Measurements from ENCODE around the gene CEP126.
"Not testable (repeated sequence)": the region's sequence is repeated elsewhere in the genome, so short reads cannot be mapped to it uniquely, and the experiment has no call there.

Gene CEP126

GRCh38 chr11:101931692-101932091 lies 16.9 kb downstream of the CEP126 start:
- Histone ChIP-seq H3K36me3 (ENCODE audit: control insufficient read depth in 2 of 2, insufficient read depth in 2 of 2, low read length in 2 of 2) (no peaks in the 10 kb centered on the region), H3K4me1 (ENCODE audit: control insufficient read depth, insufficient read depth, low read length) (no peaks in the 10 kb centered on the region), H3K27me3 (ENCODE audit: control insufficient read depth in 1 of 2, insufficient read depth in 2 of 2, low read length in 2 of 2) (no peaks in the 10 kb centered on the region), H3K9me3 (ENCODE audit: control insufficient read depth in 2 of 2, low read length in 2 of 2) (peaks cover 0 to 4% of the 10 kb centered on the region in 2 donors), H3K27ac (ENCODE audit: low read length) (no peak overlapping the region), H3K9ac (ENCODE audit: low read length in 2 of 2) (no peak overlapping the region), H3K4me3 (ENCODE audit: low read length in 2 of 2) (no peak overlapping the region)

DNA sequence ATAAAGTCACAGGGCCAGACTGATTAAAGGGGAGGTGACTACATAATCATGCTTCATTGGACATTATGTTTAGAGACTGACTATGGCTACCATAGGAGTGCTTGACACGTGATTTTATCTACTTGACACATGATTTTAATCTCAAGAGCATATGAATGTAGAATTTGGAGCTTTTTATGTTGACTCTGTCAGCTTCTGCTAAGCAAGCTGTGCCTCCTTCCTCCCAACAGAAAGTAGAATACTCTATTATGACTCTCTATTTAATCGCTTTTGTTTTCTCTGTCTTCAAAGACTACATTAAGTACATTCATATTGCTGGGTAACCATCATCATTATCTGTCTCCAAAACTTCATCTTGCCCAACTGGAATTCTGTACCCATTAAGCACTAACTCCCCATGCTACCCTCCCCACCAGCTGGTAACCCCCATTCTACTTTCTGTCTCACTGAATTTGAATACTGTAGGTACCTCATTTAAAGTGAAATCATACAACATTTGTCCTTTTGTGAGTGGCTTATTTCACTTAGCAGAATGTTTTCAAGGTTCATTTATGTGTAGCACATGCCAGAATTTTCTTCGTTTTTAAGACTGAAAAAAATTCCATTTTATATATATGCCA lies 26.2 kb downstream of the CEP126 start:
- H3K9ac ChIP-seq (ENCODE audit: low read length in 2 of 2), result no peak overlapping the region
- no peaks in the 10 kb centered on the region for H3K9me3 ChIP-seq (ENCODE audit: control insufficient read depth in 2 of 2, low read length in 2 of 2)
- H3K27me3 ChIP-seq (ENCODE audit: control insufficient read depth in 1 of 2, insufficient read depth in 2 of 2, low read length in 2 of 2), result no peaks in the 10 kb centered on the region
- H3K36me3 ChIP-seq (ENCODE audit: control insufficient read depth in 2 of 2, insufficient read depth in 2 of 2, low read length in 2 of 2), result no peaks in the 10 kb centered on the region
- H3K4me1 ChIP-seq (ENCODE audit: control insufficient read depth, insufficient read depth, low read length), result no peaks in the 10 kb centered on the region
- H3K4me3 ChIP-seq (ENCODE audit: low read length in 2 of 2), result no peak overlapping the region
- no peak overlapping the region for H3K27ac ChIP-seq (ENCODE audit: low read length)

GRCh38 chr11:101944923-101945322 lies 30.1 kb downstream of the CEP126 start:
- no peak overlapping the region for H3K27ac ChIP-seq (ENCODE audit: low read length)
- H3K9me3 ChIP-seq (ENCODE audit: control insufficient read depth in 2 of 2, low read length in 2 of 2), result no peaks in the 10 kb centered on the region
- no peak overlapping the region for H3K4me3 ChIP-seq (ENCODE audit: low read length in 2 of 2)
- no peaks in the 10 kb centered on the region for H3K36me3 ChIP-seq (ENCODE audit: control insufficient read depth in 2 of 2, insufficient read depth in 2 of 2, low read length in 2 of 2)
- no peak overlapping the region for H3K9ac ChIP-seq (ENCODE audit: low read length in 2 of 2)
- H3K4me1 ChIP-seq (ENCODE audit: control insufficient read depth, insufficient read depth, low read length), result no peaks in the 10 kb centered on the region
- no peaks in the 10 kb centered on the region for H3K27me3 ChIP-seq (ENCODE audit: control insufficient read depth in 1 of 2, insufficient read depth in 2 of 2, low read length in 2 of 2)

- Histone ChIP-seq H3K9ac (ENCODE audit: low read length in 2 of 2) (no peak overlapping the region), H3K36me3 (ENCODE audit: control insufficient read depth in 2 of 2, insufficient read depth in 2 of 2, low read length in 2 of 2) (no peaks in the 10 kb centered on the region), H3K4me1 (ENCODE audit: control insufficient read depth, insufficient read depth, low read length) (no peaks in the 10 kb centered on the region), H3K9me3 (ENCODE audit: control insufficient read depth in 2 of 2, low read length in 2 of 2) (no peaks in the 10 kb centered on the region), H3K27ac (ENCODE audit: low read length) (no peak overlapping the region), H3K27me3 (ENCODE audit: control insufficient read depth in 1 of 2, insufficient read depth in 2 of 2, low read length in 2 of 2) (no peaks in the 10 kb centered on the region), H3K4me3 (ENCODE audit: low read length in 2 of 2) (no peak overlapping the region)
Measured at GRCh38 chr11:101945448-101945847, 30.6 kb downstream of the CEP126 start.

DNA sequence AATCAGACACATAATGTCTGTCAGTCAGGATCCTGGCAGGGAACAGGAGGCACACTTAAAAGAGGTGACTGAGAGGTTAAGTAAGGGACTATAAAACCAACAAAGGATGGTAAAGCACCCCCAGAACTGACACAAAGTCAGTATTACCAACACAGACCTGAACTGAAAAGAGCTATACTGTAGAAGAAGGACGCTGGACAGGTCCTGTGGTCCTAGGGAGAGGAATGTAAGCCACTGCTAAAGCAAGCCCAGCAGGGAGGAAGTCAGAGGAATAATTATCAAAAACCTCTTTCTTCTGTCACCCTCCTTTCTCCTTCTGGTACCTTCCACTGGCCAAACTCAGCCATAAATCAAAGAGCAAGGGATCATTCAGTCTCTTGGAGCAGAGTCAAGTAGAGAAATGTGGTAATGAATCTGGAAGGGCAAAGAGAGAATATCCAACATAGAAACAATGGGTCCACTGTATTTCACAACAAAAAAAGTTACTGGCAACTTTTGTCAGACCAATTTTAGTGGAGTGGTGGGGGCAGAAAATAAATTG lies 34.9 kb downstream of the CEP126 start:
- Histone ChIP-seq H3K4me1 (ENCODE audit: control insufficient read depth, insufficient read depth, low read length) (no peaks in the 10 kb centered on the region), H3K9ac (ENCODE audit: low read length in 2 of 2) (no peak overlapping the region), H3K9me3 (ENCODE audit: control insufficient read depth in 2 of 2, low read length in 2 of 2) (no peaks in the 10 kb centered on the region), H3K36me3 (ENCODE audit: control insufficient read depth in 2 of 2, insufficient read depth in 2 of 2, low read length in 2 of 2) (no peaks in the 10 kb centered on the region), H3K4me3 (ENCODE audit: low read length in 2 of 2) (no peak overlapping the region), H3K27me3 (ENCODE audit: control insufficient read depth in 1 of 2, insufficient read depth in 2 of 2, low read length in 2 of 2) (no peaks in the 10 kb centered on the region), H3K27ac (ENCODE audit: low read length) (no peak overlapping the region)

DNA sequence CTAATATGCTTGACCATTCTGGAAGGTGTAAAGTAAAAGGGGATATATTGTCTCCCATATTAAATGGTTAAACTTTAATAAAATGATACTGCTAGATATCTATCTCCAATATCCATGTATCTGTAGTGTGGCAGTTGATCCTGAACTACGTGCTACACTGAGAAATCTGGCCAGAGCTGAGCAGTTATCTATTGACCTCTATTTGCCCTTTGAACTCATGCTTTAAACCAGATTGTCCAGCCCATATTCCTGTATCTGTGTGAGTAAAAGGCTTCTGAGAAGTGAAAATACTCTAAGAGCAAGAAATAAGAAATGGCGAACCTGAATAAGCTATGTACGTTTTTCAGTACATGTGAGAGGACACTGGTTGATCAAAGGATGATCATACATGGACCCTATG lies 40.5 kb downstream of the CEP126 start:
- no peak overlapping the region for H3K27ac ChIP-seq (ENCODE audit: low read length)
- no peaks in the 10 kb centered on the region for H3K27me3 ChIP-seq (ENCODE audit: control insufficient read depth in 1 of 2, insufficient read depth in 2 of 2, low read length in 2 of 2)
- no peak overlapping the region for H3K9ac ChIP-seq (ENCODE audit: low read length in 2 of 2)
- H3K9me3 ChIP-seq (ENCODE audit: control insufficient read depth in 2 of 2, low read length in 2 of 2), result no peaks in the 10 kb centered on the region
- H3K36me3 ChIP-seq (ENCODE audit: control insufficient read depth in 2 of 2, insufficient read depth in 2 of 2, low read length in 2 of 2), result no peaks in the 10 kb centered on the region
- H3K4me1 ChIP-seq (ENCODE audit: control insufficient read depth, insufficient read depth, low read length), result no peaks in the 10 kb centered on the region
- H3K4me3 ChIP-seq (ENCODE audit: low read length in 2 of 2), result no peak overlapping the region

DNA sequence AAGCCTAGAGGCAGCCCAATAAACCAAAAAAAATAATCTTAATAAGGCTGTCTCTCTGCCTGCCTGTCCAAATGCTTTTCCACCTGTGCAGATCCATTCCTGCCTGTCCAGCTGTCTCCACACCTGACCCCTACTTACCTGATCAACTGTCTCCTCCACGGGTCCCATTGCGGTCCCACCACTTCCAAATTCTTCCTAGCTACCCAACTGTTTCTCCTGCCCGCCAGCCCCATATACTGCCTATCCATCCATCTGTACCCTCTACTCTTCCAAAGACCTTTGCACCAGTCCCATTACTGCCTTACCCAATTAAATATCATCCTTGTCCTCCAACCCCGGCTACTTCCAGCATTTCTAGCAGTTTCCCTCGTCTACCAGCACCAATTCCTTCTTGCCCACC lies 40.9 kb downstream of the CEP126 start:
- Histone ChIP-seq H3K9ac (ENCODE audit: low read length in 2 of 2) (no peak overlapping the region), H3K4me1 (ENCODE audit: control insufficient read depth, insufficient read depth, low read length) (no peaks in the 10 kb centered on the region), H3K36me3 (ENCODE audit: control insufficient read depth in 2 of 2, insufficient read depth in 2 of 2, low read length in 2 of 2) (no peaks in the 10 kb centered on the region), H3K4me3 (ENCODE audit: low read length in 2 of 2) (no peak overlapping the region), H3K9me3 (ENCODE audit: control insufficient read depth in 2 of 2, low read length in 2 of 2) (no peaks in the 10 kb centered on the region), H3K27me3 (ENCODE audit: control insufficient read depth in 1 of 2, insufficient read depth in 2 of 2, low read length in 2 of 2) (no peaks in the 10 kb centered on the region), H3K27ac (ENCODE audit: low read length) (no peak overlapping the region)

DNA sequence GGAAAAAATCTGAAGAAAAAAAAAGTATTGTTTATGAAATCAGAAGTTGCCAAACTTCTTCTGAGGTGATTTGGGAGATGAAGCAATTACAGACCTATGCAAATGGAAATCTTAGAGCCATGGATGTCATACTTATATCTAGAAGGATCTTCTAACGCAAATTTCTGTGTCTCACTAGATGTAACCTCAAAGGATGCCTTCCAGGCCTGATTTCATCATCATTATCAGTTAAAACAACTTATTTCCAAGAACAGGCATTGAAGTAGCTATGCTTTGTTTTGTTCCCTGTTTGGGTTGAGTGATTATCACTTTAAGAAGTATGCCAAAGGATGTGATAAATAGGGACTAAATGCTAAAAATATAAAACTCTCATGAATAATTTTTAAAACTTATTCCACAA lies 45.4 kb downstream of the CEP126 start:
- no peak overlapping the region for H3K9ac ChIP-seq (ENCODE audit: low read length in 2 of 2)
- H3K4me1 ChIP-seq (ENCODE audit: control insufficient read depth, insufficient read depth, low read length), result no peaks in the 10 kb centered on the region
- H3K36me3 ChIP-seq (ENCODE audit: control insufficient read depth in 2 of 2, insufficient read depth in 2 of 2, low read length in 2 of 2), result peaks cover 0 to 5% of the 10 kb centered on the region in 2 donors
- no peaks in the 10 kb centered on the region for H3K27me3 ChIP-seq (ENCODE audit: control insufficient read depth in 1 of 2, insufficient read depth in 2 of 2, low read length in 2 of 2)
- H3K9me3 ChIP-seq (ENCODE audit: control insufficient read depth in 2 of 2, low read length in 2 of 2), result no peaks in the 10 kb centered on the region
- no peak overlapping the region for H3K27ac ChIP-seq (ENCODE audit: low read length)
- H3K4me3 ChIP-seq (ENCODE audit: low read length in 2 of 2), result no peak overlapping the region

- not testable (repeated sequence) for H3K9me3 ChIP-seq (ENCODE audit: control insufficient read depth in 2 of 2, low read length in 2 of 2); H3K27ac ChIP-seq (ENCODE audit: low read length); H3K27me3 ChIP-seq (ENCODE audit: control insufficient read depth in 1 of 2, insufficient read depth in 2 of 2, low read length in 2 of 2); H3K4me1 ChIP-seq (ENCODE audit: control insufficient read depth, insufficient read depth, low read length); H3K9ac ChIP-seq (ENCODE audit: low read length in 2 of 2); H3K36me3 ChIP-seq (ENCODE audit: control insufficient read depth in 2 of 2, insufficient read depth in 2 of 2, low read length in 2 of 2); H3K4me3 ChIP-seq (ENCODE audit: low read length in 2 of 2)
Measured at GRCh38 chr11:101964200-101964599, 49.4 kb downstream of the CEP126 start.

DNA sequence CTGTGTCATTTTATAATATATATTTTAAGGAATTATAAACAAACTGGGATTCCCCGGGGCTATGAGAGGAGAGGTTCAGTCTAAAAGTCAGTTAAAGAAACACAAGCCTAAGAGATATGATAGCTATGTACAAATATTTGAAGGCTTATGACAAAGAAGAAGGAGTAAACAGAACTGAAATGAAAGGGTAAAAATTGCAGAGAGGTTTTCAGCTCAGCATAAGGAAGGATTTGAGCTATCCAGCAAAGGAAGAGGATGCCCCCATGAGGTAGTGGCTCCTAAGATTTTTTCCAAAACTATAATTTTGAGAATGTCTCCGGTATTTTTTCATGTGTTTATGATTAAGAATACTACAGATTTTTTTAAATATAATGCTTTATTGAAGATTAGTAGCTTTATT lies 59.4 kb downstream of the CEP126 start:
- H3K4me3 ChIP-seq (ENCODE audit: low read length in 2 of 2), result no peak overlapping the region
- no peaks in the 10 kb centered on the region for H3K4me1 ChIP-seq (ENCODE audit: control insufficient read depth, insufficient read depth, low read length)
- H3K36me3 ChIP-seq (ENCODE audit: control insufficient read depth in 2 of 2, insufficient read depth in 2 of 2, low read length in 2 of 2), result no peaks in the 10 kb centered on the region

GRCh38 chr11:101974771-101975170 lies 60.0 kb downstream of the CEP126 start:
- Histone ChIP-seq H3K27ac (ENCODE audit: low read length) (no peak overlapping the region), H3K4me3 (ENCODE audit: low read length in 2 of 2) (no peak overlapping the region), H3K9me3 (ENCODE audit: control insufficient read depth in 2 of 2, low read length in 2 of 2) (no peaks in the 10 kb centered on the region), H3K4me1 (ENCODE audit: control insufficient read depth, insufficient read depth, low read length) (no peaks in the 10 kb centered on the region), H3K9ac (ENCODE audit: low read length in 2 of 2) (no peak overlapping the region), H3K27me3 (ENCODE audit: control insufficient read depth in 1 of 2, insufficient read depth in 2 of 2, low read length in 2 of 2) (no peaks in the 10 kb centered on the region), H3K36me3 (ENCODE audit: control insufficient read depth in 2 of 2, insufficient read depth in 2 of 2, low read length in 2 of 2) (no peaks in the 10 kb centered on the region)

More for the DNA sequence above, 59.4 kb downstream of the CEP126 start:
- no peaks in the 10 kb centered on the region for H3K27me3 ChIP-seq (ENCODE audit: control insufficient read depth in 1 of 2, insufficient read depth in 2 of 2, low read length in 2 of 2)
- no peak overlapping the region for H3K27ac ChIP-seq (ENCODE audit: low read length)
- no peaks in the 10 kb centered on the region for H3K9me3 ChIP-seq (ENCODE audit: control insufficient read depth in 2 of 2, low read length in 2 of 2)
- no peak overlapping the region for H3K9ac ChIP-seq (ENCODE audit: low read length in 2 of 2)
